DOHH2 (cell line): Measurements from ENCODE around the gene KIF25.

ENCODE experiments used
- EZH2phosphoT487 ChIP-seq: fragments of 200-600 bp; sonication (generic); IDR thresholded peaks from 2 replicates; pipeline ENCODE4 v1.6.1; 2017; ENCODE audit warnings: borderline replicate concordance, mild to moderate bottlenecking, antibody characterized with exemption, low read length, moderate library complexity, mixed read lengths
- TF ChIP-seq, protein P1 (sequence below): fragments of 200-600 bp; sonication (generic); IDR thresholded peaks from one replicate; pipeline ENCODE4 v1.5.1; 2014; ENCODE audit warnings: antibody characterized with exemption, mild to moderate bottlenecking, low read depth, low read length; ENCODE audit not compliant: poor library complexity, severe bottlenecking

DNA sequence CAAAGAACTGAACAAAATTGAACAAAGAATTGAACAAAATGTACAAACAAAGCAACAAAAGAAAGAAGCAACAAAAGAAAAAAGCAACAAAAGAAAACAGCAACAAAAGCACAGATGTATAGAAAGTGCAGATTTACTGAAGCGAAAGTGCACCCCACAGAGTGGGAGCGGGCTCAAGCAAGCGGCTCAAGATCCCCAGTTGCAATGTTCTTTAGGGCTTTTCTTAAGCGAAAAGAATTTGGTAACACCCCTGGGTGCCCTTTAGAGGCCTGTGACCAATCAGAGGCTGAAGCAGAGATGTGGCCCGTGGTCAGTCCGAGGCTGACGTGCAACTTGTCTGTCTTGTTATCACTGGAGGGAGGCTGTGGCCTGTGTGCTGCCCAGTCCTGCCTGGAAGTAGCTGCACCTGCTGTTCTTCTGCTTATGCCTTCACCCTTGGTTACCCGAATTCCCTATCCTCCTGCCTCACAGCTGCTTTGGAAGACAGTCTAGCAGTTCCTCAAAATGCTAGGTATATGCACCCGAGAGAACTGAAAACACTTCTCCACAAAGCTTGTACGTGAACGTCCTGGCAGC lies 13.2 kb upstream of the KIF25 start:
- TF ChIP-seq, protein P1, sequence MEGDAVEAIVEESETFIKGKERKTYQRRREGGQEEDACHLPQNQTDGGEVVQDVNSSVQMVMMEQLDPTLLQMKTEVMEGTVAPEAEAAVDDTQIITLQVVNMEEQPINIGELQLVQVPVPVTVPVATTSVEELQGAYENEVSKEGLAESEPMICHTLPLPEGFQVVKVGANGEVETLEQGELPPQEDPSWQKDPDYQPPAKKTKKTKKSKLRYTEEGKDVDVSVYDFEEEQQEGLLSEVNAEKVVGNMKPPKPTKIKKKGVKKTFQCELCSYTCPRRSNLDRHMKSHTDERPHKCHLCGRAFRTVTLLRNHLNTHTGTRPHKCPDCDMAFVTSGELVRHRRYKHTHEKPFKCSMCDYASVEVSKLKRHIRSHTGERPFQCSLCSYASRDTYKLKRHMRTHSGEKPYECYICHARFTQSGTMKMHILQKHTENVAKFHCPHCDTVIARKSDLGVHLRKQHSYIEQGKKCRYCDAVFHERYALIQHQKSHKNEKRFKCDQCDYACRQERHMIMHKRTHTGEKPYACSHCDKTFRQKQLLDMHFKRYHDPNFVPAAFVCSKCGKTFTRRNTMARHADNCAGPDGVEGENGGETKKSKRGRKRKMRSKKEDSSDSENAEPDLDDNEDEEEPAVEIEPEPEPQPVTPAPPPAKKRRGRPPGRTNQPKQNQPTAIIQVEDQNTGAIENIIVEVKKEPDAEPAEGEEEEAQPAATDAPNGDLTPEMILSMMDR, result no peak
- no peak for TF ChIP-seq EZH2phosphoT487
